CD14-positive monocyte (primary cell): Measurements from ENCODE around the gene DRC7. TPM values are rescaled to one million over a fixed set of nuclear protein-coding genes. Genes with fewer than 3 reads are reported as not detected.

Experiments used
- DNase-seq, 3 donors: peaks; one replicate each; pipeline ENCODE4 v3.0.0-alpha.2; 2011 to 2022
- H2AFZ ChIP-seq: 2 replicates; pipeline ENCODE4 v1.6.0; 2012; ENCODE audit warnings: mild to moderate bottlenecking, low read depth, low read length, inconsistent platforms; ENCODE audit not compliant: insufficient read depth, poor library complexity, severe bottlenecking
- H3K27ac ChIP-seq, 2 donors: 1 replicate in 1 of 2; 2 replicates in 1 of 2; pipeline ENCODE4 v1.5.1; 2012 to 2013; ENCODE audit warnings: low read length in 2 of 2, control low read depth in 1 of 2, inconsistent platforms in 1 of 2, low read depth in 1 of 2, mild to moderate bottlenecking in 1 of 2
- H3K27me3 ChIP-seq, 2 donors: one replicate each; pipeline versions ENCODE4 v1.6.0 to v1.6.1; 2011 to 2013; ENCODE audit warnings: low read length in 2 of 2; ENCODE audit not compliant: control insufficient read depth in 2 of 2, insufficient read depth in 2 of 2
- H3K36me3 ChIP-seq, 2 donors: replicated peaks in 1 of 2; 1 replicate in 1 of 2; 2 replicates in 1 of 2; pipeline versions ENCODE4 v1.5.1 to v1.6.1; 2012 to 2013; ENCODE audit warnings: low read length in 2 of 2, control low read depth in 1 of 2, inconsistent platforms in 1 of 2, mild to moderate bottlenecking in 1 of 2; ENCODE audit not compliant: insufficient read depth in 2 of 2, control insufficient read depth in 1 of 2
- H3K4me1 ChIP-seq, 2 donors: 1 replicate in 1 of 2; 2 replicates in 1 of 2; pipeline versions ENCODE4 v1.5.1 to v1.6.1; 2012 to 2013; ENCODE audit warnings: low read length in 2 of 2, control low read depth in 1 of 2, inconsistent platforms in 1 of 2, mild to moderate bottlenecking in 1 of 2, moderate library complexity in 1 of 2; ENCODE audit not compliant: insufficient read depth in 2 of 2, control insufficient read depth in 1 of 2
- H3K4me2 ChIP-seq: replicated peaks from 2 replicates; pipeline ENCODE3; 2012; ENCODE audit warnings: low read length, moderate library complexity, mild to moderate bottlenecking; ENCODE audit not compliant: poor library complexity, severe bottlenecking; ENCODE audit errors: extremely low read depth
- H3K4me3 ChIP-seq, 3 experiments: fragments of 200-600 bp in 1 of 3; sonication (generic) in 1 of 3; replicated peaks in 1 of 3; 1 replicate in 2 of 3; 2 replicates in 1 of 3; pipeline ENCODE4 v1.5.1; 2011 to 2013; ENCODE audit warnings: low read length in 3 of 3, mild to moderate bottlenecking in 3 of 3, control low read depth in 2 of 3, low read depth in 2 of 3, inconsistent platforms in 1 of 3, moderate library complexity in 1 of 3
- H3K79me2 ChIP-seq: 2 replicates; pipeline ENCODE4 v1.6.0; 2012; ENCODE audit warnings: mild to moderate bottlenecking, control low read depth, inconsistent platforms, low read length, moderate library complexity; ENCODE audit not compliant: insufficient read depth
- H3K9ac ChIP-seq: 2 replicates; pipeline ENCODE4 v1.6.0; 2017; ENCODE audit warnings: low read length, mild to moderate bottlenecking; ENCODE audit not compliant: insufficient read depth, poor library complexity, severe bottlenecking
- H3K9me3 ChIP-seq, 2 donors: replicated peaks in 1 of 2; 1 replicate in 1 of 2; 2 replicates in 1 of 2; pipeline versions ENCODE4 v1.5.1 to v1.6.1; 2012 to 2013; ENCODE audit warnings: low read length in 2 of 2, control low read depth in 1 of 2; ENCODE audit not compliant: control insufficient read depth in 1 of 2, insufficient read depth in 1 of 2
- H4K20me1 ChIP-seq: 2 replicates; pipeline ENCODE4 v1.6.0; 2012; ENCODE audit warnings: mild to moderate bottlenecking, low read length, control low read depth, moderate library complexity; ENCODE audit not compliant: insufficient read depth
- H3K27ac Mint-ChIP-seq, 7 donors: one replicate each; pipeline ENCODE4 v1.8.0; 2020; ENCODE audit warnings: mild to moderate bottlenecking in 7 of 7, mixed read lengths in 7 of 7, moderate library complexity in 6 of 7, inconsistent platforms in 2 of 7
- H3K27me3 Mint-ChIP-seq, 3 donors: one replicate each; pipeline ENCODE4 v1.8.0; 2021 to 2022; ENCODE audit warnings: low read depth in 3 of 3, mild to moderate bottlenecking in 3 of 3, mixed read lengths in 3 of 3, moderate library complexity in 3 of 3, inconsistent platforms in 1 of 3
- H3K36me3 Mint-ChIP-seq, 2 donors: one replicate each; pipeline ENCODE4 v1.8.0; 2020; ENCODE audit warnings: mixed read lengths in 2 of 2, inconsistent platforms in 1 of 2, mild to moderate bottlenecking in 1 of 2
- H3K4me1 Mint-ChIP-seq: one replicate; pipeline ENCODE4 v1.8.0; 2020; ENCODE audit warnings: mild to moderate bottlenecking, mixed read lengths
- H3K4me3 Mint-ChIP-seq, 2 donors: one replicate each; pipeline ENCODE4 v1.8.0; 2020; ENCODE audit warnings: mild to moderate bottlenecking in 2 of 2, mixed read lengths in 2 of 2, moderate library complexity in 1 of 2
- H3K9me3 Mint-ChIP-seq, 7 donors: one replicate each; pipeline ENCODE4 v1.8.0; 2020 to 2022; ENCODE audit warnings: mixed read lengths in 7 of 7, mild to moderate bottlenecking in 6 of 7, moderate library complexity in 6 of 7, inconsistent platforms in 2 of 7
- WGBS: methylation state at CpG from one replicate; pipeline ENCODE4 v1.1.5; 2013; ENCODE audit warnings: missing lambda C conversion rate; ENCODE audit not compliant: insufficient coverage; 5-methylcytosine and 5-hydroxymethylcytosine counted together
- intact Hi-C, 2 donors: fragments of 100-400 bp; cut with micrococcal nuclease; formaldehyde crosslinking; loops; one replicate each; pipeline versions ENCODE4 v1.15.0 to v1.15.1; 2023
- polyA plus RNA-seq, 3 donors: library from polyadenylated mRNA; depleted of rRNA in 1 of 3; unstranded in 2 of 3; stranded (reverse) in 1 of 3; fragments of 300-500 nt in 2 of 3; fragments of >200 nt in 1 of 3; fragmentation: Illumina TruSeq in 2 of 3; gene quantifications; 1 replicate in 2 of 3; 2 replicates in 1 of 3; pipeline ENCODE4 v1.2.3, GENCODE V29; 2012 to 2021
- TF ChIP-seq, protein P1 (sequence below): fragments of 200-600 bp; IDR thresholded peaks from one replicate; pipeline ENCODE4 v1.8.0; 2022; ENCODE audit warnings: antibody characterized with exemption, mild to moderate bottlenecking

Gene DRC7
- polyA plus RNA-seq, 3 donors: 0.11 to 0.41 TPM; not detected in 1

DNA sequence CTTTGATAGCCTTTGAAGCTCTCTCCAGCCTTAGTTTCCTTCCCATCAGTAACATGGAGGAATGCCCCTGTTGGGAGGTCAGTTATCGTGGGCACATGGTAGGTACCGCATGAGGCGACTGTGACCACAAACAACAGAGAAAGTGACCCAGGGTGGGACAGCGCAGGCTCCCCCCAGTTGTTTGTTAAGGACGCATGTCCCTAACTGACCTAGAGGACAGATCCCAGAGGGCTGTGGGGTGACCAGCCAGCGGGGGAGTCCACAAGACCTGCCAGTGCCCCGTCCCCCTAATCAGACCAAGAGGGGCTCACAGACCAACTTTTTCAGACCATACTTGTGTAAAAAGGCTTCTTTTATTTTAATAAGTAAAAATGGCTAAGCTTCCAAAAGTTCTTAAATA, 63.3 kb downstream of the DRC7 start:
- H3K4me3 Mint-ChIP-seq: no peak overlapping the region
- Histone ChIP-seq H3K9ac (no peak overlapping the region), H3K9me3 (no peaks in the 10 kb centered on the region), H3K27me3 (no peaks in the 10 kb centered on the region), H3K79me2 (no peaks in the 10 kb centered on the region), H3K27ac (no peak overlapping the region), H3K36me3 (peaks cover 23 to 33% of the 10 kb centered on the region in 2 donors), H3K4me2 (no peak overlapping the region), H2AFZ (no peak overlapping the region), H3K4me3 (no peak overlapping the region), H4K20me1 (no peaks in the 10 kb centered on the region), H3K4me1 (no peaks in the 10 kb centered on the region)
- DNase-seq: no peak
- no peak overlapping the region for H3K27ac Mint-ChIP-seq
- no peaks in the 10 kb centered on the region for H3K4me1 Mint-ChIP-seq
- H3K9me3 Mint-ChIP-seq: peaks cover 0 to 4% (median 0%) of the 10 kb centered on the region in 7 donors
- H3K27me3 Mint-ChIP-seq: peaks cover 0 to 6% (median 2%) of the 10 kb centered on the region in 3 donors
- 92% methylated on average over 4 of the region's 7 CpGs for WGBS
- TF ChIP-seq, protein P1, sequence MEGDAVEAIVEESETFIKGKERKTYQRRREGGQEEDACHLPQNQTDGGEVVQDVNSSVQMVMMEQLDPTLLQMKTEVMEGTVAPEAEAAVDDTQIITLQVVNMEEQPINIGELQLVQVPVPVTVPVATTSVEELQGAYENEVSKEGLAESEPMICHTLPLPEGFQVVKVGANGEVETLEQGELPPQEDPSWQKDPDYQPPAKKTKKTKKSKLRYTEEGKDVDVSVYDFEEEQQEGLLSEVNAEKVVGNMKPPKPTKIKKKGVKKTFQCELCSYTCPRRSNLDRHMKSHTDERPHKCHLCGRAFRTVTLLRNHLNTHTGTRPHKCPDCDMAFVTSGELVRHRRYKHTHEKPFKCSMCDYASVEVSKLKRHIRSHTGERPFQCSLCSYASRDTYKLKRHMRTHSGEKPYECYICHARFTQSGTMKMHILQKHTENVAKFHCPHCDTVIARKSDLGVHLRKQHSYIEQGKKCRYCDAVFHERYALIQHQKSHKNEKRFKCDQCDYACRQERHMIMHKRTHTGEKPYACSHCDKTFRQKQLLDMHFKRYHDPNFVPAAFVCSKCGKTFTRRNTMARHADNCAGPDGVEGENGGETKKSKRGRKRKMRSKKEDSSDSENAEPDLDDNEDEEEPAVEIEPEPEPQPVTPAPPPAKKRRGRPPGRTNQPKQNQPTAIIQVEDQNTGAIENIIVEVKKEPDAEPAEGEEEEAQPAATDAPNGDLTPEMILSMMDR: no peak
- intact Hi-C loops: loop anchor here (2.0 kb wide), 2 partner anchors 243 to 247 kb away; partner anchors contain the start of genes USB1 (in 1 of the 2) and ZNF319 (in 1 of the 2)
- peaks cover 19 to 36% of the 10 kb centered on the region in 2 donors for H3K36me3 Mint-ChIP-seq

DNA sequence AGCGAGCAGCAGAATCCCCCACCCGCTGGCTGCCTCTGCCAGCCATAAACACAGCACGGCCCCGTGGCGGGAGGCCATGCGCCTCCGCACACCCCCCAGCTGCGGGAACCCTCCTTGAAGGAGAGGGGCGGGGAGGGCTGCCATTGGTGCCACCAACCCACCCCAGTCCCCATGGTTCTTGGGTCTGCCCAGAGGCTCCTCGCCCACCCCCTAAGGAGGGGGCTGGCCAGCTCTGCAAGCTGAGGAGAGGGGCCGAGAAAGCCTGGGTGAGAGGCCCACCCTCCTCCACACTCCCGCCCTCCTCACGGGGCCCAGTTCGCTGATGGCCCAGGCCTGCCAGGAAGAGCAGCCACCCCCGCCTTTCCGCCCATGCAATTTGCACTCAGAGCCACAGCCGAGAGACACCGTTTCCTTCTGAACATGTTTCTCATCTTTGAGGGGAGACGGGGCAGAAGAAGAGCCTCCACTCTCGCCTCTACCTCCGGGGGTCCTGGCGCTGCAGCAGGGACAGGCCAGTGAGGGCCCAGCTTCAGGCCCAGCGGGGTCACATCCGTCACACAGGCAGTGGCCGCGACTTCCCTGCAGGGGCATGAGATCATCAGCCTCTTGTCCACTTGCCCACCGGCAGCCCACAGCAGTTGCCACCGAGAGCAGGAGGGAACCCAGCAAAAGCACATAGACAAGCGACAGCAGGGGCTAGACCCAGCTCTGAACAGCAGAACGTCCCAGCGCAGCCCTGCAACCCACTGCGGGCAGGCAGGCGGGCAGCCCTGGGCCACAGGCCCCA, 63.9 kb downstream of the DRC7 start:
- no peaks in the 10 kb centered on the region for H3K4me1 Mint-ChIP-seq
- Histone ChIP-seq H3K4me3 (no peak overlapping the region), H3K9ac (no peak overlapping the region), H3K27ac (no peak overlapping the region), H3K9me3 (no peaks in the 10 kb centered on the region), H3K27me3 (no peaks in the 10 kb centered on the region), H3K4me2 (no peak overlapping the region), H3K4me1 (no peaks in the 10 kb centered on the region), H3K36me3 (peaks cover 17 to 28% of the 10 kb centered on the region in 2 donors), H4K20me1 (no peaks in the 10 kb centered on the region), H2AFZ (no peak overlapping the region), H3K79me2 (no peaks in the 10 kb centered on the region)
- H3K27ac Mint-ChIP-seq: no peak overlapping the region
- DNase-seq: no peak
- WGBS: 93% methylated on average over 26 of the region's 33 CpGs
- TF ChIP-seq, protein P1: no peak
- no peak overlapping the region for H3K4me3 Mint-ChIP-seq
- peaks cover 16 to 31% of the 10 kb centered on the region in 2 donors for H3K36me3 Mint-ChIP-seq
- H3K27me3 Mint-ChIP-seq: peaks cover 0 to 6% (median 2%) of the 10 kb centered on the region in 3 donors
- peaks cover 0 to 4% (median 0%) of the 10 kb centered on the region in 7 donors for H3K9me3 Mint-ChIP-seq
- intact Hi-C loops: no loop called here
